Measurements from ENCODE around the gene CPLX1.

DNA sequence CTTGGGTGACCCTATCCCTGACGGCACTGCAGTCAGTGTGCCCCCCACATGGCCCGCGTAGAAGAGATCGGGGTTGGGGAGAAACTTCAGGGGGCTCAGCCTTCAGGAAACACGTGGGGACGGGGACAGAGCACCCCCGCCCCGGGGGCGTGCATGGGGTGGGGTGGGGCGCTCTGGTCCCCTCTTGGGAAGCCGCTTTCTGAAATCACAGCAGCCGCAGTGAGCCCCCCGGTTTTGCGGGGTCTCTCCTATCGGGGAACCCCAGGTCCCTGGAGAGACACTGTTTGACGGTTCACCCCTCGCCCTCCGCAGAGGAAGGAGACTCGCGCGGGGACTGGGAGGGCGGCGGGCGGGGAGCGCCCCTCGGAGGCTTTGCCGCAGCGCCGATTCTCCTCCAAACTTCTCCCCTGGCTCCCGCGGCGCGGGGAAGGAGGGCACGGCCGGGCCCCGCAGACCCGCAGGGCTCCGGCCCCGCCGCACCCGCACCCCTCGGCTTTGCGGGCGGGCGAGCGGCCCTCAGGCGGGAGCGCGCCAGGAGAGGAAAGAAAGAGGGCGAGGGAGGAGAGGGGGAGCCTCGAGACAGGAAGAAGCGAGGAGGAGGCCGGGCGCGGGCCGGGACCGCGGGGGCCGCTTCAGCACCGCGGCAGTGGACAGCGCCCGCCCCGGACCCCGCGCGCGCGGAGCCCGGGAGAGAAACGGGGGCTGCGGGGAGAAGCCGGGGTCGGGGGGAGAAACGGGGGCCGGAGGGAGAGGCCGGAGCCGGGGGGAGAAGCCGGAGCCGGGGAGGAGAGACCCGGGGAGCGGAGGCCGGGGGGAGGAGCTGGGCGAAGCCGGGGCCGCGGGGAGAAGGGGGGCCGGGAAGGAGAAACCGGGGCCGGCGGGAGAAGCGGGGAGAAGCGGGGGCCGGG lies 612 bp downstream of the CPLX1 start:
- TF ChIP-seq POLR2AphosphoS5 (IDR thresholded peaks at IDR 0.05) = no peak
- TF ChIP-seq POLR2A (IDR thresholded peaks at IDR 0.05) = no peak
- TF ChIP-seq EP300 (IDR thresholded peaks at IDR 0.05) = no peak

All from gastroesophageal sphincter (tissue), 2 donors.